Measurements from ENCODE around the gene DBNDD1.

DBNDD1 gene

DNA sequence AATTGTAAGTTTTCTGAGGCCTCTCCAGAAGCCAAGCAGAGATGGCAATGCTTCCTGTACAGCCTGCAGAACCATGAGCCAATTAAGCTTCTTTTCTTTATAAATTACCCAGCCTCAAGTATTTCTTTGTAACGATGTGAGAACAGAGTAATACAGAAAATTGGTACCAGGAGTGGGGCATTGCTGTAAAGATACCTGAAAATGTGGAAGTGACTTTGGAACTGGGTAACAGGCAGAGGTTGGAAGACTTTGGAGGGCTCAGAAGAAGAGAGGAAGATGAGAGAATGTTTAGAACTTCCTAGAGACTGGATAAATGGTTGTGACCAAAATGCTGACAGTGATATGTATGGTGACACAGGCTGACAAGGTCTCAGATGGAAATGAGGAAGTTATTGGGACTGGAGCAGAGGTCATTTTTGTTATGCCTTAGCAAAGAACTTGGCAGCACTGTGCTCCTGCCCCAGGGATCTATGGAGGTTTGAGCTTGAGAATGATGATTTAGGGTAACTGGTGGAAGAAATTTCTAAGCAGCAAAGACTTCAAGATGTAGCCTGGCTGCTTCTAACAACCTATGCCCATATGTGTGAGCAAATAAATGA is 34.7 kb upstream of the DBNDD1 start:
- ChIA-PET CTCF (interaction anchor here (1.2 kb wide), 1 partner anchor 28 kb away, joined by 6 read pairs; no protein-coding TSS in a partner anchor), POLR2A (no interaction called here)
- no peak for DNase-seq (ENCODE audit: low read depth, low spot score)
- TF ChIP-seq, protein P1, sequence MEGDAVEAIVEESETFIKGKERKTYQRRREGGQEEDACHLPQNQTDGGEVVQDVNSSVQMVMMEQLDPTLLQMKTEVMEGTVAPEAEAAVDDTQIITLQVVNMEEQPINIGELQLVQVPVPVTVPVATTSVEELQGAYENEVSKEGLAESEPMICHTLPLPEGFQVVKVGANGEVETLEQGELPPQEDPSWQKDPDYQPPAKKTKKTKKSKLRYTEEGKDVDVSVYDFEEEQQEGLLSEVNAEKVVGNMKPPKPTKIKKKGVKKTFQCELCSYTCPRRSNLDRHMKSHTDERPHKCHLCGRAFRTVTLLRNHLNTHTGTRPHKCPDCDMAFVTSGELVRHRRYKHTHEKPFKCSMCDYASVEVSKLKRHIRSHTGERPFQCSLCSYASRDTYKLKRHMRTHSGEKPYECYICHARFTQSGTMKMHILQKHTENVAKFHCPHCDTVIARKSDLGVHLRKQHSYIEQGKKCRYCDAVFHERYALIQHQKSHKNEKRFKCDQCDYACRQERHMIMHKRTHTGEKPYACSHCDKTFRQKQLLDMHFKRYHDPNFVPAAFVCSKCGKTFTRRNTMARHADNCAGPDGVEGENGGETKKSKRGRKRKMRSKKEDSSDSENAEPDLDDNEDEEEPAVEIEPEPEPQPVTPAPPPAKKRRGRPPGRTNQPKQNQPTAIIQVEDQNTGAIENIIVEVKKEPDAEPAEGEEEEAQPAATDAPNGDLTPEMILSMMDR (IDR thresholded peaks at IDR 0.05; ENCODE audit: insufficient read depth, low read length, missing control alignments) = no peak
- no peak overlapping the region for H3K4me3 ChIP-seq (ENCODE audit: low read depth, low read length)

DNA sequence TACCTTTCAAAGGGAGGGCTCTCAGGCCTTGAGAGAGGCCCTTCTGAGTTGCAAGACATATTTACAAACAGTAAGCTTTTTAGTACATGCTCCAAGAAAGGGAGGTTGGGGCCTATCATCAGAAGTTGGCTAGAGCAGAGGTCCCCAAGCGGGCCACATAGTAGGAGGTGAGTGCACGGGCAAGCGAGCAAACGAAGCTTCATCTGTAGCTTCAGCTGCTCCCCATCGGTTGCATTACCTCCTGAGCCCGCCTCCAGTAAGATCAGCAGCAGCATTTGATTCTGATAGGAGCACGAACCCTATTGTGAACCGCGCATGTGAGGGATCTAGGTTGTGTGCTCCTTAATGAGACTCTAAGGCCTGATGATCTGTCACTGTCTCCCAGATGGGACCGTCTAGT is 31.7 kb upstream of the DBNDD1 start:
- TF ChIP-seq, protein P1 (IDR thresholded peaks at IDR 0.05; ENCODE audit: insufficient read depth, low read length, missing control alignments) = no peak
- H3K4me3 ChIP-seq (ENCODE audit: low read depth, low read length) = no peak overlapping the region
- POLR2A ChIA-PET = no interaction called here
- DNase-seq (ENCODE audit: low read depth, low spot score) = no peak
- CTCF ChIA-PET = no interaction called here

DNA sequence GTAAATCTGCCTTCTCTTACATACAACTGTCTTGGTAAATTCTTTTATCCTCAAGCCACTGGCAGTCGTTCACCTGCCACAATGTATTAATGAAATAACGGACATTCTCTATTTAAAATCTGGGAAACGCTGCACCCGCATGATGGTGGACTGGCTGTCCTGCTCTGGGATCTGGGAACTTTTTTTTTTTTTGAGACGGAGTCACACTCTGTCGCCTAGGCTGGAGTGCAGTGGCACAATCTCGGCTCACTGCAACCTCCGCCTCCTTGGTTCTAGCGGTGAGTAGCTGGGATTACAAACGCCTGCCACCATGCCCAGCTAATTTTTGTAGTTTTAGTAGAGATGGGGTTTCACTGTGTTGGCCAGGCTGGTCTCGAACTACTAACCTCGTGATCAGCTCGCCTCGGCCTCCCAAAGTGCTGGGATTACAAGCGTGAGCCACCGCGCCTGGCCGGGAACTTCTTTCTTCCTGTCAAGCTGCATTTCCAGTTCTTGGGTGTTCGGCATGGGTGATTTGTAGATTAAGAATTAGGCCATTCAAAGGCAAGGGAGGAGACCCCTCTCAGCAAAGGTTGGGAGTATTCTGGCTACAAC is 29.6 kb upstream of the DBNDD1 start:
- ChIA-PET CTCF (no interaction called here), POLR2A (no interaction called here)
- no peak overlapping the region for H3K4me3 ChIP-seq (ENCODE audit: low read depth, low read length)
- TF ChIP-seq, protein P1 (IDR thresholded peaks at IDR 0.05; ENCODE audit: insufficient read depth, low read length, missing control alignments) = no peak
- no peak for DNase-seq (ENCODE audit: low read depth, low spot score)

DNA sequence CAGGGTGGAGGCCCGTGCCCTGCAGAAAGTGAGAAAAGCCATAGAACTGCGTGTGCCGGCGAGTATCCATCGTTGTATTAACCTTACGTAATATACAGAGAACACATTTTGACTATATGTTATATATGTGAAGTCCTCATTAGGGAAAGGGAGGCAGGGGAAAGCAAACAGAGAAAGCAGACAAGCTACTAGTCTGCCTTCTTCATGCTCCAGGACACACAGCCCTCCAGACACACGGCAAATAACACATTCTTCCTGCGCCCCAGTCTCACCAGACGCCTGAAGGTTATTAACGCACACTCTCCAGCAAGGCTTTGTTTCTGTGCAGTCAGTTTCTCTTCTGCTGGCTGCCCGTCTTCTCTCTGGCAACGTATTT is 29.1 kb upstream of the DBNDD1 start:
- ChIA-PET POLR2A (no interaction called here), CTCF (no interaction called here)
- TF ChIP-seq, protein P1 (IDR thresholded peaks at IDR 0.05; ENCODE audit: insufficient read depth, low read length, missing control alignments) = no peak
- no peak overlapping the region for H3K4me3 ChIP-seq (ENCODE audit: low read depth, low read length)
- DNase-seq (ENCODE audit: low read depth, low spot score) = no peak

DNA sequence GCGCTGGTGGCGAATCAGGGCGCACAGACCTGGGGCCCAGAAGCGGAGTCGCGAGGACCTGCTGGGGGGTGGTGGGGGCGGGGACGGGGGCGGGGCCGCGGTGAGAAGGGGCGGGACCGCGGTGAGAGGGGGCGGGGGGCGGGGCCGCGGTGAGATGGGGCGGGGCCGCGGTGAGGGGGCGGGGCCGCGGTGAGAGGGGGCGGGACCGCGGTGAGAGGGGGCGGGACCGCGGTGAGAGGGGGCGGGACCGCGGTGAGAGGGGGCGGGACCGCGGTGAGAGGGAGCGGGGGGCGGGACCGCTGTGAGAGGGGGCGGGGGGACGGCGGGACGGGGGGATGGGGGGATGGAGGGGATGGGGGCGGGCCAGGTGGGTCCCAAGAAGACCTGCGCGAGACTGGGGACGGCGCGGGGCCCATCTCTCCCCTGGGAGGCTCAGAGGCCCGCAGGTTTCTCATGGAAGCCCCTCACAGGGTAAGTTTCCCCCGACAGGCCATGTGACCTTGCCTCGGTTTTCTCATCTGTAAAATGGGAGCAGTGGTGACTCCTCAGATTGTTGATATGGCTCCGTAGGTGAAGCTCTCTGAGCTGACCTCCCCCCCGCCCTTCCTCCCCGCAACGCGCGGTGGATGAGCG is 28.6 kb upstream of the DBNDD1 start:
- DNase-seq (ENCODE audit: low read depth, low spot score) = no peak
- ChIA-PET POLR2A (no interaction called here), CTCF (interaction anchor here (1.0 kb wide), 1 partner anchor 28 kb away, joined by 3 read pairs; the partner anchor contains the start of gene DBNDD1)
- TF ChIP-seq, protein P1 (IDR thresholded peaks at IDR 0.05; ENCODE audit: insufficient read depth, low read length, missing control alignments) = no peak
- H3K4me3 ChIP-seq (ENCODE audit: low read depth, low read length) = peak overlapping the region; percentile 40

DNA sequence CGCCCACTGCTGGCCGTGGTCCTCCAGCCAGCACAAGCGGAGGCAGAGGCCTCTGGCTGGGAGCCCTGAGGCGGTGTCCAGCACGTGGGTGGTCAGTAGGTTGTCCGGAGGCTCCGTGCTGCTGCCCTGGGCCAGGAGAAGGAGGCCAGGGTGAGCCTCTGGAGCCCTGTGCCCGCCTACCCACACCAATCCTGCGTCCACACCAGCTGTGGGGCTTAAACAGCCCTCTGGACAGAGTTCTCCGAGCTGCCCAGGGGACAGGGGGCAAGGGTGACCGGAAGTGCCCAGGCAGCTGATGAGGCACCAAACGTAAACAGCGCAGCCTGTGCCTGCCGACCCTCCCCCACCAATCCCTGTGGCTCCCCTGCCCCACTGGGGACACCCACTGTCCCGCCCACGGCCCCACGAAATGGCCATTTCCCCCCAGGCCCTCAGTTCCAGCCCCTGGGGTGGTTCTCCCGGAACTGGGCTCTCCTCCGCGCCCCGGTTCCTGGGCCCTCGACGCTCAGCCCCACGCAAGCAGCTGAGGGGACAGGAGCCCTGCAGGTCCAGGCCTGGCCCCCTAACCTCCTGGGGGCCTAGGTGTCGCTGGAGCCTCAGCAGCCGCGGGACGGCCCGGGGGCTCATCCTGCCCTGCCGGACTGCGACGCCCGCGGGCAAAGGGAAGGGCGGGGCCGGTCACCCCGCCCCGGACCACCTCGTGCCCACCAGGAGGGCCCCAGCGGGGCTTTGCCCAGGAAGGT is 27.9 kb upstream of the DBNDD1 start:
- TF ChIP-seq, protein P1 (IDR thresholded peaks at IDR 0.05; ENCODE audit: insufficient read depth, low read length, missing control alignments) = no peak
- no peak for DNase-seq (ENCODE audit: low read depth, low spot score)
- peak overlapping the region; percentile 40 for H3K4me3 ChIP-seq (ENCODE audit: low read depth, low read length)
- POLR2A ChIA-PET = no interaction called here
- CTCF ChIA-PET = interaction anchor here (1.0 kb wide), 1 partner anchor 28 kb away, joined by 3 read pairs; the partner anchor contains the start of gene DBNDD1
